ENCODE measurements around the gene ERAP2.

The ERAP2 gene

GRCh38 chr5:96932026-96932425 lies 55.7 kb downstream of the ERAP2 start:
- no peak for DNase-seq (ENCODE audit: low spot score)

GRCh38 chr5:96933764-96934707 lies 57.7 kb downstream of the ERAP2 start:
- peak; percentile 61 for DNase-seq (ENCODE audit: low spot score)

- DNase-seq (ENCODE audit: low spot score) = peak; percentile 98
Observed at GRCh38 chr5:96934708-96935558, 58.6 kb downstream of the ERAP2 start.

- peak; percentile 99 for DNase-seq (ENCODE audit: low spot score)
Observed at GRCh38 chr5:96935559-96936430, 59.5 kb downstream of the ERAP2 start, which contains the start of gene LNPEP. TSS of gene LNPEP (plus strand) at chr5:96936080. CDS start at chr5:96936156, 76 bp downstream.

GRCh38 chr5:96936431-96937320 lies 60.4 kb downstream of the ERAP2 start:
- DNase-seq (ENCODE audit: low spot score) = peak; percentile 40

GRCh38 chr5:96940586-96940985 lies 64.3 kb downstream of the ERAP2 start:
- DNase-seq (ENCODE audit: low spot score) = no peak

- DNase-seq (ENCODE audit: low spot score) = no peak
Observed at GRCh38 chr5:96941140-96941539, 64.8 kb downstream of the ERAP2 start.

- no peak for DNase-seq (ENCODE audit: low spot score)
Observed at GRCh38 chr5:96942078-96942477, 65.8 kb downstream of the ERAP2 start.

- peak; percentile 81 for DNase-seq (ENCODE audit: low spot score)
Observed at GRCh38 chr5:96942911-96943310, 66.6 kb downstream of the ERAP2 start.

GRCh38 chr5:96943799-96944198 lies 67.5 kb downstream of the ERAP2 start:
- DNase-seq (ENCODE audit: low spot score) = peak; percentile 41

GRCh38 chr5:96945144-96945897 lies 69.0 kb downstream of the ERAP2 start:
- DNase-seq (ENCODE audit: low spot score) = peak; percentile 46

GRCh38 chr5:96946381-96946780 lies 70.1 kb downstream of the ERAP2 start:
- peak; percentile 96 for DNase-seq (ENCODE audit: low spot score)

- DNase-seq (ENCODE audit: low spot score) = peak; percentile 24
Observed at GRCh38 chr5:96952118-96952750, 75.9 kb downstream of the ERAP2 start.

GRCh38 chr5:96952974-96953730 lies 76.9 kb downstream of the ERAP2 start:
- peak; percentile 43 for DNase-seq (ENCODE audit: low spot score)

- no peak for DNase-seq (ENCODE audit: low spot score)
Observed at GRCh38 chr5:96957254-96958049, 81.2 kb downstream of the ERAP2 start.

- DNase-seq (ENCODE audit: low spot score) = no peak
Observed at GRCh38 chr5:96958977-96959376, 82.7 kb downstream of the ERAP2 start.

- no peak for DNase-seq (ENCODE audit: low spot score)
Observed at GRCh38 chr5:96961053-96961452, 84.8 kb downstream of the ERAP2 start.

GRCh38 chr5:96962540-96962991 lies 86.3 kb downstream of the ERAP2 start:
- DNase-seq (ENCODE audit: low spot score) = no peak

Measured in kidney tubule cell (primary cell).